Thymus (tissue), 11 donors: ENCODE results near the gene NEK6. TPM values are rescaled to one million over a fixed set of nuclear protein-coding genes. Genes with fewer than 3 reads are reported as not detected.
"Not testable (repeated sequence)": the region's sequence is repeated elsewhere in the genome, so short reads cannot be mapped to it uniquely, and the experiment has no call there.

Experiments used
- DNase-seq, 9 donors: peaks; one replicate each; pipeline ENCODE4 v3.0.0-alpha.2; 2013; ENCODE audit warnings: low spot score in 9 of 9, low read depth in 6 of 9, missing footprints in 1 of 9
- H3K27ac ChIP-seq, 2 donors: one replicate each; pipeline ENCODE4 v1.5.1; 2013; ENCODE audit warnings: control low read depth in 1 of 2, low read depth in 1 of 2, low read length in 1 of 2, mild to moderate bottlenecking in 1 of 2, moderate library complexity in 1 of 2
- H3K27me3 ChIP-seq, 2 donors: one replicate each; pipeline ENCODE4 v1.5.1; 2013; ENCODE audit warnings: low read length in 1 of 2; ENCODE audit not compliant: control insufficient read depth in 2 of 2, insufficient read depth in 1 of 2
- H3K36me3 ChIP-seq, 2 donors: one replicate each; pipeline ENCODE4 v1.5.1; 2013; ENCODE audit warnings: low read length in 1 of 2, mild to moderate bottlenecking in 1 of 2, moderate library complexity in 1 of 2; ENCODE audit not compliant: control insufficient read depth in 2 of 2, insufficient read depth in 2 of 2
- H3K4me1 ChIP-seq, 2 donors: one replicate each; pipeline ENCODE4 v1.5.1; 2013; ENCODE audit warnings: low read length in 2 of 2; ENCODE audit not compliant: control insufficient read depth in 2 of 2, insufficient read depth in 2 of 2
- H3K4me3 ChIP-seq, 2 donors: one replicate each; pipeline ENCODE4 v1.5.1; 2013; ENCODE audit warnings: low read length in 2 of 2, control low read depth in 1 of 2, mild to moderate bottlenecking in 1 of 2
- H3K9me3 ChIP-seq, 2 donors: one replicate each; pipeline ENCODE4 v1.5.1; 2013; ENCODE audit warnings: low read length in 1 of 2, mild to moderate bottlenecking in 1 of 2; ENCODE audit not compliant: control insufficient read depth in 2 of 2, insufficient read depth in 1 of 2
- WGBS: extraction: QIAGEN DNeasy Blood & Tissue Kit; methylation state at CpG from one replicate; pipeline ENCODE4 v1.1.7; 2013; 5-methylcytosine and 5-hydroxymethylcytosine counted together
- polyA plus RNA-seq: library from polyadenylated mRNA; stranded (reverse); fragments of 200-250 nt; gene quantifications from one replicate; pipeline ENCODE4 v1.2.3, GENCODE V29; 2013
- total RNA-seq: library from RNA; stranded (reverse); fragments of 120-200 nt; gene quantifications from one replicate; pipeline ENCODE4 v1.2.4, GENCODE V29; 2013
- donor health status: healthy.

Gene NEK6
- total and polyA plus RNA-seq, 2 donors: 8.3 to 9.8 TPM

GRCh38 chr9:124242331-124243194 is 15.2 kb upstream of the NEK6 start:
- 28% methylated on average over 24 of the region's 24 CpGs for WGBS
- Histone ChIP-seq H3K27me3 (no peaks in the 10 kb centered on the region), H3K27ac (peak overlapping the region; percentile 8 to 64), H3K36me3 (no peaks in the 10 kb centered on the region), H3K4me3 (peak overlapping the region; percentile 9 to 16), H3K9me3 (no peaks in the 10 kb centered on the region), H3K4me1 (peaks cover 7 to 21% of the 10 kb centered on the region in 2 donors)
- DNase-seq: peak in 2 of 9 donors; percentile 29 to 45

DNA sequence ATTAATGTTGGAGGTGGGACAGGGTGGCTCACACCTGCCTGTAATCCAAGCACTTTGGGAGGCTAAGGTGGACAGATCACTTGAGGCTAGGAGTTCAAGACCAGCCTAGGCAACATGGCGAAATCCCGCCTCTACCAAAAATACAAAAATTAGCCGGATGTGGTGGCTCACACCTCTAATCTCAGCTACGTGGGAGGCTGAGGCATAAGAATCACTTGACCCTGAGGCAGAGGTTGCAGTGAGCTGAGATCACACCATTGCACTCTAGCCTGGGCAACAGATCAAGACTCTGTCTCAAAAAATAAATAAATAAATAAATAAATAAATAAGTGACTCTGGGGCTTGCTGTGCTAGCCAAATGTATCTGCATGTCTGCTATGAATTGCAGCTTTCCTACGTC is 10.4 kb upstream of the NEK6 start:
- H3K27ac ChIP-seq, H3K9me3 ChIP-seq, H3K4me3 ChIP-seq, H3K36me3 ChIP-seq, DNase-seq, H3K27me3 ChIP-seq: not testable (repeated sequence)
- H3K4me1 ChIP-seq: peaks cover 7 to 12% of the 10 kb centered on the region in 2 donors
- 95% methylated on average over 5 of the region's 5 CpGs for WGBS

GRCh38 chr9:124248066-124248465 is 9.7 kb upstream of the NEK6 start:
- H3K4me3 ChIP-seq: no peak overlapping the region
- H3K27ac ChIP-seq: no peak overlapping the region
- DNase-seq: no peak
- peaks cover 3 to 5% of the 10 kb centered on the region in 2 donors for H3K4me1 ChIP-seq
- no peaks in the 10 kb centered on the region for H3K9me3 ChIP-seq
- H3K27me3 ChIP-seq: no peaks in the 10 kb centered on the region
- WGBS: 94% methylated on average over 3 of the region's 3 CpGs
- no peaks in the 10 kb centered on the region for H3K36me3 ChIP-seq

DNA sequence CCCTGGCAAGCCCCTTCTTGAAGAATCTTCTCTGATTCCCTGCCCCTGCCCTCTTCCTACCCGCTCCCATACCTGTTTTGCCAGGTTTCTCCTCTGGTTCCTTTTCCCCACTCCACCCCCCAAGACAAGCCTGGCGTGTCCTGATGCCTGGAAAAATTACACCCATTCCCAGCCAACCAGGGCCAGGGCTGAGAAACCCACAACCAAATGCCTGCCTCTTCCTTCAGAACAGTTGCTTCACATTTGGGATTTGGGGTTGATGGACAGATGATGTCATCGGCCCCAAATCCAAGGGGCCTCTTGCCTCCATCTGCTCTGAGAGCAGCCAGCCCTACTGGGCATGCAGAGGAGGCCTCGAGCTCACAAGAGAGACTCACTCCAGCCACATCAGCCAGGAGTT is 8.8 kb upstream of the NEK6 start:
- no peaks in the 10 kb centered on the region for H3K9me3 ChIP-seq
- WGBS: 92% methylated on average over 4 of the region's 4 CpGs
- no peak for DNase-seq
- H3K4me3 ChIP-seq: no peak overlapping the region
- no peak overlapping the region for H3K27ac ChIP-seq
- H3K27me3 ChIP-seq: no peaks in the 10 kb centered on the region
- no peaks in the 10 kb centered on the region for H3K36me3 ChIP-seq
- H3K4me1 ChIP-seq: no peaks in the 10 kb centered on the region

GRCh38 chr9:124251204-124251603 is 6.5 kb upstream of the NEK6 start:
- no peak for DNase-seq
- Histone ChIP-seq H3K36me3 (no peaks in the 10 kb centered on the region), H3K27ac (no peak overlapping the region), H3K27me3 (peaks cover 0 to 2% of the 10 kb centered on the region in 2 donors), H3K4me3 (no peak overlapping the region), H3K9me3 (no peaks in the 10 kb centered on the region), H3K4me1 (no peaks in the 10 kb centered on the region)
- WGBS: 93% methylated on average over 4 of the region's 4 CpGs

DNA sequence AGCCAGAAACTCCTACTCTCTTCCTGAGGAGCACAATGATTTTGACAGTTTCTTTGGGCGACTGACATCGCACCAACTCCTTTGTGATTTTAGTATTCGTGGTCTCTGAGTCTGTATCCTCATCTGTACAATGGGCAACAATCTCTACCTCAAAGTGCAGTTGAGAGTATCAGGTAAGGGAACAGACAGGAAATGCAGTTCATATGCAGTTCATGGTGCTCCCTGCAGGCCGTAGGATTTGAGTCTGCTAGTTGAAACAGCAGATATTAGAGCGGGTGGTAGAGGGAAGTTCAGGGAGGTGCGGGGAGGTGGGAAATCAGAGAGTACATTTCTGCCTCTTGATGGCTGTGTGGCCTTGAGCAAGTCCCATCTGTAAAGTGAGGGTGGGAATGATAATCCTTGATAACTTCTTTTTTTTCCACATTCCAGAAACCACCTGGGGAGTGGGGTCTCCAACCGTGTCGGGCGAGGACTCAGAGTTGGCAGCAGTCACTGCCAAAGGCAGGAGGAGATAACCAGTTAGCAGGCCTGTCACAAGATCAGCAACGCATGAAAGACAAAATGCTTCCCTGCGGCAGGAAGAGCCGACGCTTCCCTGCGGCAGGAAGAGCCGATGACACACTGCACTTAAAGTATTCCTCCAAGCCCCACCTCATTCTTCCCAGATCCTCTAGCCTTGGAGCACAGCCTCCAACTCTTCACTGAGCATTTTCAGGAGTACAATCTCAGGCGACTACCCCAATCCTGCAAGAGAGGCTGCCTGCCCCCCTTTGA is 6.0 kb upstream of the NEK6 start:
- H3K36me3 ChIP-seq: no peaks in the 10 kb centered on the region
- 92% methylated on average over 16 of the region's 16 CpGs for WGBS
- no peaks in the 10 kb centered on the region for H3K9me3 ChIP-seq
- DNase-seq: no peak
- H3K4me1 ChIP-seq: no peaks in the 10 kb centered on the region
- H3K27ac ChIP-seq: peak overlapping the region in 1 of 2 donors; percentile 7
- H3K4me3 ChIP-seq: no peak overlapping the region
- H3K27me3 ChIP-seq: peaks cover 4 to 7% of the 10 kb centered on the region in 2 donors

DNA sequence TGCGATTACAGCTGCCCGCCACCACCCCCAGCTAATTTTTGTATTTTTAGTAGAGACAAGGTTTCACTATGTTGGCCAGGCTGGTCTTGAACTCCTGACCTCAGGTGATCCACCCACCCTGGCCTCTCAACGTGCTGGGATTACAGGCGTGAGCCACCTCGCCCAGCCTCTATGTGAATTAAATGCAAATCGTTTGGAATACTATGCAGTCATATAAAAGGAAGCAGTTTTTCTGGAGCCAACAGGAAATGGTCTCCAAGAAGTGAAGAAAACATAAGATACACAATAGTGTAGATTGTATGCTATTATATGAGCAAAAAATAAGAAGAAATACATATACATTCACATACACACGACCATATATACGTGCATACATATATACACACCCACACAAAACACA is 4.9 kb upstream of the NEK6 start:
- not testable (repeated sequence) for DNase-seq, H3K4me1 ChIP-seq, H3K4me3 ChIP-seq, H3K36me3 ChIP-seq, H3K27ac ChIP-seq, H3K9me3 ChIP-seq
- H3K27me3 ChIP-seq: peaks cover 15 to 16% of the 10 kb centered on the region in 2 donors
- WGBS: 96% methylated on average over 8 of the region's 8 CpGs

- H3K27me3 ChIP-seq: peaks cover 27 to 28% of the 10 kb centered on the region in 2 donors
- DNase-seq: no peak
- no peak overlapping the region for H3K27ac ChIP-seq
- no peaks in the 10 kb centered on the region for H3K36me3 ChIP-seq
- 91% methylated on average over 10 of the region's 10 CpGs for WGBS
- peaks cover 0 to 10% of the 10 kb centered on the region in 2 donors for H3K4me1 ChIP-seq
- H3K4me3 ChIP-seq: no peak overlapping the region
- no peaks in the 10 kb centered on the region for H3K9me3 ChIP-seq
Observed at GRCh38 chr9:124254261-124254682, 3.5 kb upstream of the NEK6 start.

DNA sequence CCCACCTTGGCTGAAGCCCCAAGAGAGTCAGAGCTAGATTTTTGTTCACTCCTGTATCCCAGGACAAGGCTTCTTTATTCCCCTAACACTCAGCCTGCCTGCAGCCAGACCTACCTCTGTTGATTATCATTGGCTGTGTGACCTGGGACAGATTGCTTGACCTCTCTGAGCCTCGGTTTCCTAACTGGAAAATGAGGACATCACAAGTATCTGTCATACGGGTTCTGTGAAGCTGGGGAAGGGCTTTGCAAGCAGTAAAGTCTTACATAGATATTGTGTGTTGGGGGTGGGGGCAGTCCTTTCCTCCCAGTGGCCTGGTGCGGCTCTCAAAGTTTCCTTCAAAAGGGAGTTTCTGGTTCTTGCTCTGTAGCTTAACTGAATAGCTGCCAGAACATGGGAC is 2.5 kb upstream of the NEK6 start:
- Histone ChIP-seq H3K36me3 (no peaks in the 10 kb centered on the region), H3K4me1 (peaks cover 0 to 18% of the 10 kb centered on the region in 2 donors), H3K27me3 (peaks cover 33 to 37% of the 10 kb centered on the region in 2 donors), H3K9me3 (no peaks in the 10 kb centered on the region), H3K4me3 (no peak overlapping the region), H3K27ac (no peak overlapping the region)
- DNase-seq: no peak
- WGBS: 93% methylated on average over 3 of the region's 3 CpGs
